Measurements from ENCODE around the gene CFD. TPM values are rescaled to one million over a fixed set of nuclear protein-coding genes. Genes with fewer than 3 reads are reported as not detected.
"Not testable (repeated sequence)": the region's sequence is repeated elsewhere in the genome, so short reads cannot be mapped to it uniquely, and the experiment has no call there.

The CFD gene
- total RNA-seq, 1 donor from 2014 or later = 1,680 TPM

DNA sequence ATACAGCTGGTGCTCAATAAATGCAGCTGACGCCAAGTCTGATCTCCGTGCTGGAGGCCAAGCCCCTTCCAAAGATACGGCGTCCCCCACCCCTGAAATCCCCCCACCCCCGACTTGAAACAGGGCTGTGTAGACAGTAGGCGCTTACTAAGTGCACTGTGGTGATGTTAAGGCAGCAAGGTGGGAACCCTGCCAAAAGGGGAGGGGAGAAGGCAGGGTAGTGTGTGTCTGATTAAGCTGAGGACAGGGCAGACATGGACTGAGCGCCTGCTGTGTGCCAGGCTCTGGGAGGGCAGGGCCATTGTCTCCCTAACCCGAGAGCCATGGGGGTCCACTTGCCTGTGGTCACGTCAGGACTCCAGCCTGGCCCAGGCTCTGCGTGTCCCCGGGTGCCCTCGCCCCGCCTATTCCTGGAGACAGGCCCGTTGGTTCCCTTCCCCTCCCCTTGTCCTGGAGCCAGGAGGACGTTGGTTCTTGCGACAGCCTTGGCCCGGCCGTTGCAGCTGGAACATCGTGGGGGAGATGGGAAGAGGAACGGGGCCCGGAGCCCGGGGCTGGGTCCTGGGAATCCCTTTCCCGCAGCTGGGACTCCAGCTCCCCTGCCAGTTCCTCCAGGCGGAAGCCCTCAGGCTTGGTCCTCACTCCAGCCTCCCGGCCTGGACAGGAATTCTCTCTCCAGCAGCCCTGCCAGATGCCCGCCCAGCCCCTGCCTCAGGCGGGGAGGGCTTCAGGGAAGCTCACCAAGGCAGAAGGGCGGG, 9.1 kb upstream of the CFD start:
- intact Hi-C loops (cut with DNase I) = no loop called here
- Histone ChIP-seq H3K27ac (peak overlapping the region; percentile 47 to 49), H3K9me3 (no peaks in the 10 kb centered on the region), H3K27me3 (peaks cover 32% of the 10 kb centered on the region), H3K4me1 (peaks cover 0 to 5% of the 10 kb centered on the region in 2 donors), H3K4me3 (peak overlapping the region in 1 of 2 donors; percentile 34), H3K36me3 (no peaks in the 10 kb centered on the region)
- TF ChIP-seq, protein P1, sequence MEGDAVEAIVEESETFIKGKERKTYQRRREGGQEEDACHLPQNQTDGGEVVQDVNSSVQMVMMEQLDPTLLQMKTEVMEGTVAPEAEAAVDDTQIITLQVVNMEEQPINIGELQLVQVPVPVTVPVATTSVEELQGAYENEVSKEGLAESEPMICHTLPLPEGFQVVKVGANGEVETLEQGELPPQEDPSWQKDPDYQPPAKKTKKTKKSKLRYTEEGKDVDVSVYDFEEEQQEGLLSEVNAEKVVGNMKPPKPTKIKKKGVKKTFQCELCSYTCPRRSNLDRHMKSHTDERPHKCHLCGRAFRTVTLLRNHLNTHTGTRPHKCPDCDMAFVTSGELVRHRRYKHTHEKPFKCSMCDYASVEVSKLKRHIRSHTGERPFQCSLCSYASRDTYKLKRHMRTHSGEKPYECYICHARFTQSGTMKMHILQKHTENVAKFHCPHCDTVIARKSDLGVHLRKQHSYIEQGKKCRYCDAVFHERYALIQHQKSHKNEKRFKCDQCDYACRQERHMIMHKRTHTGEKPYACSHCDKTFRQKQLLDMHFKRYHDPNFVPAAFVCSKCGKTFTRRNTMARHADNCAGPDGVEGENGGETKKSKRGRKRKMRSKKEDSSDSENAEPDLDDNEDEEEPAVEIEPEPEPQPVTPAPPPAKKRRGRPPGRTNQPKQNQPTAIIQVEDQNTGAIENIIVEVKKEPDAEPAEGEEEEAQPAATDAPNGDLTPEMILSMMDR (IDR thresholded peaks at IDR 0.05) = no peak
- peak; percentile 59 to 93 for DNase-seq (ENCODE audit: low spot score in 2 of 2)

DNA sequence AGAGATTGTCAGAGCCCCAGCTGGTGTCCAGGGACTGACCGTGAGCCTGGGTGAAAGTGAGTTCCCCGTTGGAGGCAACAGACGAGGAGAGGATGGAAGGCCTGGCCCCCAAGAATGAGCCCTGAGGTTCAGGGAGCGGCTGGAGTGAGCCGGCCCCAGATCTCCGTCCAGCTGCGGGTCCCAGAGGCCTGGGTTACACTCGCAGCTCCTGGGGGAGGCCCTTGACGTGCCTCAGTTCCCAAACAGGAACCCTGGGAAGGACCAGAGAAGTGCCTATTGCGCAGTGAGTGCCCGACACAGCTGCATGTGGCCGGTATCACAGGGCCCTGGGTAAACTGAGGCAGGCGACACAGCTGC, 8.5 kb upstream of the CFD start:
- Histone ChIP-seq H3K4me3 (peak overlapping the region in 1 of 2 donors; percentile 34), H3K9me3 (no peaks in the 10 kb centered on the region), H3K27ac (peak overlapping the region; percentile 47 to 49), H3K4me1 (peaks cover 0 to 5% of the 10 kb centered on the region in 2 donors), H3K36me3 (no peaks in the 10 kb centered on the region), H3K27me3 (peaks cover 27% of the 10 kb centered on the region)
- intact Hi-C loops (cut with DNase I) = no loop called here
- no peak for DNase-seq (ENCODE audit: low spot score in 2 of 2)
- TF ChIP-seq, protein P1 (IDR thresholded peaks at IDR 0.05) = no peak

GRCh38 chr19:852136-853013, 7.1 kb upstream of the CFD start, which contains the start of gene ELANE:
Gene ELANE, plus strand, starts transcription at chr19:852303. Its CDS starts 26 bp downstream, at chr19:852329.
- TF ChIP-seq, protein P1 (IDR thresholded peaks at IDR 0.05) = no peak
- Histone ChIP-seq H3K27me3 (peaks cover 20% of the 10 kb centered on the region), H3K9me3 (no peaks in the 10 kb centered on the region), H3K4me3 (no peak within 1 kb of the TSS), H3K4me1 (peaks cover 0 to 5% of the 10 kb centered on the region in 2 donors), H3K36me3 (no peaks in the 10 kb centered on the region), H3K27ac (no peak within 1 kb of the TSS)
- DNase-seq (ENCODE audit: low spot score in 2 of 2) = no peak
- intact Hi-C loops (cut with DNase I) = no loop called here

GRCh38 chr19:853014-853585, 6.4 kb upstream of the CFD start:
- H3K27me3 ChIP-seq = peaks cover 15% of the 10 kb centered on the region
- intact Hi-C loops (cut with DNase I) = no loop called here
- H3K4me1 ChIP-seq = peaks cover 0 to 5% of the 10 kb centered on the region in 2 donors

GRCh38 chr19:853614-854220, 5.7 kb upstream of the CFD start:
- H3K4me3 ChIP-seq; H3K36me3 ChIP-seq; intact Hi-C loops (cut with DNase I); H3K27ac ChIP-seq; H3K9me3 ChIP-seq; DNase-seq (ENCODE audit: low spot score in 2 of 2); H3K4me1 ChIP-seq: not testable (repeated sequence)
- H3K27me3 ChIP-seq = peaks cover 13% of the 10 kb centered on the region

More at GRCh38 chr19:853014-853585, 6.4 kb upstream of the CFD start:
- Histone ChIP-seq H3K36me3 (no peaks in the 10 kb centered on the region), H3K9me3 (no peaks in the 10 kb centered on the region), H3K4me3 (no peak overlapping the region), H3K27ac (no peak overlapping the region)
- no peak for DNase-seq (ENCODE audit: low spot score in 2 of 2)
- TF ChIP-seq, protein P1 (IDR thresholded peaks at IDR 0.05) = no peak
